Measurements from ENCODE around the gene ANO1. TPM values are rescaled to one million over a fixed set of nuclear protein-coding genes. Genes with fewer than 3 reads are reported as not detected.

Gene ANO1
- total RNA-seq, 2 donors from 2014 or later: 7.3 to 23.1 TPM

- Histone ChIP-seq H3K36me3 (replicated peaks in 1 of 2; ENCODE audit: insufficient read depth in 1 of 2, low read depth in 2 of 2) (no peaks in the 10 kb centered on the region), H3K4me1 (peaks cover 9% of the 10 kb centered on the region), H3K27me3 (peaks cover 0 to 10% of the 10 kb centered on the region in 2 donors), H3K27ac (no peak overlapping the region), H3K9me3 (no peaks in the 10 kb centered on the region), H3K4me3 (no peak overlapping the region)
- 66 to 74% methylated on average over 10 of the region's 10 CpGs for WGBS, 2 donors
- TF ChIP-seq CTCF (IDR thresholded peaks at IDR 0.05) (no peak), POLR2A (IDR thresholded peaks at IDR 0.05) (no peak)
- intact Hi-C loops (cut with DNase I): no loop called here
- ATAC-seq (no peak), DNase-seq (no peak)
Measured at GRCh38 chr11:70080763-70081162, 2.6 kb downstream of the ANO1 start.

GRCh38 chr11:70082829-70083228 is 4.7 kb downstream of the ANO1 start:
- Histone ChIP-seq H3K27me3 (peaks cover 0 to 10% of the 10 kb centered on the region in 2 donors), H3K9me3 (no peaks in the 10 kb centered on the region), H3K36me3 (replicated peaks in 1 of 2; ENCODE audit: insufficient read depth in 1 of 2, low read depth in 2 of 2) (no peaks in the 10 kb centered on the region), H3K4me1 (peaks cover 22% of the 10 kb centered on the region), H3K4me3 (no peak overlapping the region), H3K27ac (no peak overlapping the region)
- WGBS, 2 donors: 66 to 70% methylated on average over 4 of the region's 4 CpGs
- intact Hi-C loops (cut with DNase I): no loop called here
- DNase-seq (no peak), ATAC-seq (no peak)
- TF ChIP-seq POLR2A (IDR thresholded peaks at IDR 0.05): no peak

DNA sequence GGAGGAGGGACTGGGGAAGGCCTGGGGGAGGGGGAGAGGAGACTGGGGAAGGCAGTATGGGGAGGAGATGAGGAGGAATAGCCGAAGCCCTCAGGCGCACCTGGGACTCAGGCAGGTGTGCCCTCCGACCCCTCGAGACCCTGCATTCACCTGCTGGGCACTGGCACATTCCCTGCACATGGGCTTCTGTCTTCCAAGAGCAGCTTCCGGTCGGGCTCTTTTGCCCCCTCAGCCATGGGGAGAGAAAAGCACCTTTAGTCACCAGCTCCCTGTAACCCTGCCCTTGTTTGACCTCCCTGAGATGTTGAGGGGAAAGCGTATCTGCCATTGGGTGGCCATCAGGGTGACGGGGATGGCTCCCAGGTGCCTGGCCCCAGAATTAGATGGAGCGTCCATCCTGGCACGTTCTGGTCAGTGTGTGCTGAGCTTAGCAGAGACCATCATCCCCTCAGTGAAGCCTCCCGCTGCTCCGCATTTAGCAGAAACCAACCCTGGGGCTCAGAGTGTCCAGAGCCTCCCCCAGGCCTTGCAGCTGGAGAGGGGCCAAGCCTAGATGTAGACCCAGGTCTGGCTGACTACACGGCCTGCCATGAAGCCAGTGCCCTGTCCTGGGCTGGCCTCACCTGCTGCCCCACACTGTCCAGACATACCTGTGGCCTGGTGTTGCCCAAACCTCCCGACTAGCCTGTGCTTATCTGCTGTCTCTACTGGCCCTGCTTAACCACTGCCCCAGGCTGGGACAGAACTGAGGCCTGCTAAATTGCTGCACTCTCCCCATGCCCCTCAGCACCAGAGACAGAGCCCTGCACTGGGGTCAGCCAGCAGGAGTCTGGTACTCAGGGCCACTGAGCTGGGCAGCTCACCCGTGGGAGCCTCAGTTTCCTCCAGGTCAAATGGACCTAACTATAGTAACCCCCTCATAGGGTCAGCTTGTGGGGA is 6.2 kb downstream of the ANO1 start:
- intact Hi-C loops (cut with DNase I): no loop called here
- Histone ChIP-seq H3K4me1 (peaks cover 19% of the 10 kb centered on the region), H3K4me3 (no peak overlapping the region), H3K27me3 (peaks cover 0 to 5% of the 10 kb centered on the region in 2 donors), H3K9me3 (no peaks in the 10 kb centered on the region), H3K36me3 (replicated peaks in 1 of 2; ENCODE audit: insufficient read depth in 1 of 2, low read depth in 2 of 2) (no peaks in the 10 kb centered on the region), H3K27ac (no peak overlapping the region)
- no peak for DNase-seq
- TF ChIP-seq CTCF (IDR thresholded peaks at IDR 0.05) (no peak), POLR2A (IDR thresholded peaks at IDR 0.05) (no peak)
- WGBS, 2 donors: 79% methylated on average over 7 to 15 of the region's 15 CpGs
- no peak for ATAC-seq

GRCh38 chr11:70085815-70086769 is 8.0 kb downstream of the ANO1 start:
- WGBS, 2 donors: 23 to 55% methylated on average over 10 to 29 of the region's 30 CpGs
- ATAC-seq: peak; percentile 80

More at GRCh38 chr11:70085815-70086769, 8.0 kb downstream of the ANO1 start:
- DNase-seq: peak; percentile 37 to 65 (median 49)
- Histone ChIP-seq H3K27me3 (no peaks in the 10 kb centered on the region), H3K4me3 (no peak overlapping the region), H3K36me3 (replicated peaks in 1 of 2; ENCODE audit: insufficient read depth in 1 of 2, low read depth in 2 of 2) (no peaks in the 10 kb centered on the region), H3K9me3 (no peaks in the 10 kb centered on the region), H3K27ac (peak overlapping the region in 3 of 4 donors; percentile 44 to 59 (median 56)), H3K4me1 (peaks cover 19% of the 10 kb centered on the region)
- TF ChIP-seq CTCF (IDR thresholded peaks at IDR 0.05) (no peak), POLR2A (IDR thresholded peaks at IDR 0.05) (no peak)
- intact Hi-C loops (cut with DNase I): no loop called here
